Aorta (tissue), 5 donors: ENCODE data around the gene ERC2. TPM values are rescaled to one million over a fixed set of nuclear protein-coding genes. Genes with fewer than 3 reads are reported as not detected.

ENCODE experiments used
- ATAC-seq: fragments of 200-7000 bp; cut with Tn5 transposase; one replicate; pipeline ENCODE4 v1.9.1; 2022; ENCODE audit warnings: moderate library complexity; ENCODE audit not compliant: low FRiP score
- DNase-seq, 2 donors: peaks; one replicate each; pipeline ENCODE4 v3.0.0-alpha.2; 2020
- H3K27ac ChIP-seq, 2 donors: one replicate each; pipeline ENCODE4 v1.5.1; 2013; ENCODE audit warnings: low read length in 2 of 2, mild to moderate bottlenecking in 2 of 2, moderate library complexity in 2 of 2, control low read depth in 1 of 2, inconsistent platforms in 1 of 2, low read depth in 1 of 2
- H3K27me3 ChIP-seq, 2 donors: one replicate each; pipeline ENCODE4 v1.6.1; 2013; ENCODE audit warnings: control low read depth in 1 of 2, low read length in 1 of 2, mild to moderate bottlenecking in 1 of 2, moderate library complexity in 1 of 2; ENCODE audit not compliant: insufficient read depth in 2 of 2, control insufficient read depth in 1 of 2
- H3K36me3 ChIP-seq, 2 donors: one replicate each; pipeline ENCODE4 v1.6.1; 2013; ENCODE audit warnings: control low read depth in 1 of 2, low read length in 1 of 2, mild to moderate bottlenecking in 1 of 2; ENCODE audit not compliant: insufficient read depth in 2 of 2, control insufficient read depth in 1 of 2
- H3K4me1 ChIP-seq, 2 donors: one replicate each; pipeline ENCODE4 v1.6.1; 2013; ENCODE audit warnings: low read length in 2 of 2, control low read depth in 1 of 2, mild to moderate bottlenecking in 1 of 2, moderate library complexity in 1 of 2; ENCODE audit not compliant: insufficient read depth in 2 of 2, control insufficient read depth in 1 of 2
- H3K4me3 ChIP-seq, 2 donors: one replicate each; pipeline ENCODE4 v1.5.1; 2013; ENCODE audit warnings: low read length in 2 of 2, control low read depth in 1 of 2, mild to moderate bottlenecking in 1 of 2
- H3K9me3 ChIP-seq: one replicate; pipeline ENCODE4 v1.6.1; 2013; ENCODE audit warnings: mild to moderate bottlenecking, low read length; ENCODE audit not compliant: control insufficient read depth
- WGBS, 2 donors: extraction: QIAGEN DNeasy Blood & Tissue Kit; methylation state at CpG; one replicate each; pipeline ENCODE4 v1.1.7; 2013; 5-methylcytosine and 5-hydroxymethylcytosine counted together
- intact Hi-C, 2 donors: fragments of 100-400 bp; cut with DNase I; formaldehyde crosslinking; loops; one replicate each; pipeline versions ENCODE4 v1.14.2 to v1.15.0; 2022
- polyA plus RNA-seq, 2 donors: library from polyadenylated mRNA; stranded (reverse); fragments of 200-250 nt; gene quantifications; one replicate each; pipeline ENCODE4 v1.2.3, GENCODE V29; 2013
- total RNA-seq, 2 donors: library from RNA; stranded (reverse); fragmentation: NEBNext Ultra II Directional; extraction: Animal tissue kit (Norgen Biotek cat#: 25700); gene quantifications; one replicate each; pipeline ENCODE4 v1.2.1, GENCODE V29; 2021
- donor health status: healthy with polysubstance abuse.
- donor health status: Bipolar disorder and iron deficiency.
- donor health status: DM: no; HTN: no; CAD: no.
- donor health status: DM: no; HTN: no; CAD: no.
- donor health status: DM: yes; HTN: yes; CAD: no.

Gene ERC2
- total and polyA plus RNA-seq, 4 donors, result 0.27 to 0.55 TPM; not detected in 2

DNA sequence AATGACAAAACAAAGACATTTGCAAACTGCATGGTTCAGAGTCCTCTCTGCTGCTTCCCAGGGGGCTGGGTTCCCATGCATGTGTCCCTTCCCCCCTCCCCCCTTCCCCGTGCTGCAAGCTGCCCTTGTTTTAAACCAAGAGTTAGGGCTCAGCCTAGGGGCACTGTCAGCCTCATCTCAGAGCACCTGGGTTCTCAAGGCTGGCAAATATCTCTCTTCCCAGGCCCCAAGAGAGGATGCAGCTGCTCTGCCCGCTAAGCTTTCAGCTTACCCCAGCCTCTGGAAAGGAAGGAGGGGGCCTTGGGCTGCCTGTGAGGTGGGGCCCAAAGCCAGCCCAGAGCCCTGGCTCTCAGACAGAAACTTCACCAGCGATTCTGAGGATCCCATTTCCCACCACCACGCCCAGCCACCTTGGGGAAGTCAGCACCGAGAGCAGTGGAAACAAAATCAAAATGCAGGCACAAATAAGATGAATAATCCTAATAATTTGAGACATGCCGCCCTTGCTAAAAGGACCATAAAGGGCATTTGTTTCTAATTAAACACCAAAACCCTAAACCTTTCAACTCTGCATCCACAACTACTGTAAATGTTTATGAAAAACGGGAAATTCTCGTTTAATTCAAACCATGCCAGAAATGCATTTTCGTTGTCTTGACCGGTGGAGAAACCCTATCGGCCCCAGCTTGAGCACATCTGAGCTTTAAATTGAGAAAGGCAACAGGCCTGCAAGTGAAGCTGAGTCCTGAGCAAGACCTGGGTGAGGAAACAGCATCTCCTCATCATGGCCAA, 913.4 kb downstream of the ERC2 start:
- H3K9me3 ChIP-seq, result no peaks in the 10 kb centered on the region
- no peak for ATAC-seq
- intact Hi-C loops, result no loop called here

DNA sequence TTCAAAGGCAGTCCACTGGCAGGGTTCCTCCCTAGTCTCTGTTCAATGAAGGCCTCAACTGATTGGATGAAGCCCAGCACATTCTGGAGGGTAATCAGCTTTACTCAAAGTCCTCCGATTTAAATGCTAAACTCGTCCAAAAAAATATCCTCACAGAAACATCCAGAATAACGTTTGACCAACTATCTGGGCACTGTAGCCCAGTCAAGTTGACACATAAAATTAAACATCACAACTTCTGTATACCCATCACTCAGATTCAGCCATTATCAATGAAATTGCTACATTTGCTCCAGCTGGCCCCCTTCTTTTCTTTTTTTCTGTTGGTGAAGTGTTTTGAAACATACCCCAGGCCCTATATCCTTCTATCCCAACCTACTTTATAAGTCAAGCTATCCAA, 916.6 kb downstream of the ERC2 start:
- intact Hi-C loops, result no loop called here
- H3K9me3 ChIP-seq, result no peaks in the 10 kb centered on the region
- WGBS, 2 donors, result 92% methylated on average over 3 of the region's 3 CpGs
- H3K27me3 ChIP-seq, result no peaks in the 10 kb centered on the region
- no peak for DNase-seq
- H3K36me3 ChIP-seq, result no peaks in the 10 kb centered on the region
- no peak overlapping the region for H3K27ac ChIP-seq
- no peak overlapping the region for H3K4me3 ChIP-seq
- H3K4me1 ChIP-seq, result no peaks in the 10 kb centered on the region
- ATAC-seq, result no peak

More for the DNA sequence above, 913.4 kb downstream of the ERC2 start:
- Histone ChIP-seq H3K4me3 (no peak overlapping the region), H3K27me3 (no peaks in the 10 kb centered on the region), H3K36me3 (no peaks in the 10 kb centered on the region), H3K27ac (no peak overlapping the region), H3K4me1 (no peaks in the 10 kb centered on the region)
- DNase-seq, result no peak
- WGBS, 2 donors, result 86 to 91% methylated on average over 11 of the region's 11 CpGs

DNA sequence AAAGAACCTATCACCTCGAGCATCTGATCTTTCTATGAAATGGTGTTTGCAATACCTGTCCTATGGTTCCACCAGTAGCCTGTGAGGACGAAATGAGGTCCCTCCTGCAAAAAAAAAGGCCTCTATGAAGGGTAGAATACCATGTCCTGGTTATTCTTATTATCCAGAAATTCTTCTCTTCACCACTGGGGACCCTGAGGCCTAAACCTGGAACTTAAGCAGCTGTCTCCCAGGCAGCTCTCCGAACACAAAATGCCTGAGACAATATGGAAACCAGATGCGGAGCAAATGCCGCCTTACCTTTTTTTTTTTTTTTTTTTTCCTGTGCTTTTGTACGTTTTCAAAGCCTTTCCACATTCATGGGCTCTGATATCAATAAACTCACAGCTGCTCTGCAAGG, 919.1 kb downstream of the ERC2 start:
- ATAC-seq, result no peak
- Histone ChIP-seq H3K27me3 (no peaks in the 10 kb centered on the region), H3K36me3 (no peaks in the 10 kb centered on the region), H3K4me3 (no peak overlapping the region), H3K9me3 (no peaks in the 10 kb centered on the region), H3K4me1 (no peaks in the 10 kb centered on the region), H3K27ac (no peak overlapping the region)
- no peak for DNase-seq
- WGBS, 2 donors, result 79 to 80% methylated on average over 6 of the region's 6 CpGs
- intact Hi-C loops, result no loop called here

DNA sequence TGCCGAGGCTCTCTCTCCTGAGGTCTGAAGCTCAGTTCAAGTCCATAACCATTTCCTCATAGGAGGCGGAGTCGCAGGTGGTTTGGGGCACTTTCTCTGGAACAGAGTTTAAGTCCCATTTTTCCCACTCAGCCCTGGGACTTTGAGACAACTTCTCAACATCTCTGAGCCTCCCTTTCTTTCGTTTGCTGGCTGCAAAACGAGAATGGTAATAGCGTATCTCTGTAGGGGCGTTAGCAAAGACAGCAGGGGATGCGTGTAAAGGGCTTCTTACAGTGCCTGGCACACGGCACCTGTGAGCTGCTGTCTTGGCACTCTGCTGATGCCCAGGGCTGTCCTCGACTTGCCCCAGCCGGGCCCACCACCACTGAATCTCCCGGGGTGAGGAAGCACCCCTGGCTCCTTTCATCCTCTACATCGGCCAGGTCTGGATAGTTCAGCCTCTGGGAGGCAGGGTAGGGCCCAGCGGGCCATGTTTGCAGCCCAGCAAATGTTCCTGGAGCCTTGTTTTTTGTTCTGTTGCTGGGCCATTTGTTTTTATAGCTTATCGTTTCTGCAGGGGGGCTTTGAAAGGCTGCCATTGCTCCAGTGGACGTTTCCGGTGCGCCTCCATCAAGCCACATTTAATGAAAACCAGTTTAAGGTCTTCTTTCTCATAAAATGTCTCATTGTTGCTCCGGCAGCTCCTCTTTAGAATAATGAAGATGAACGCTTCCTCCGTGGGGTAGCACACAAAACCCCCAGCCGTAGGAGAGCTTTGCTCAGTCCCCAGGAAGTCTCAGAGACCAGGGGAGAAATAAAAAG, 921.2 kb downstream of the ERC2 start:
- Histone ChIP-seq H3K27ac (no peak overlapping the region), H3K4me3 (no peak overlapping the region), H3K36me3 (no peaks in the 10 kb centered on the region), H3K4me1 (no peaks in the 10 kb centered on the region), H3K27me3 (no peaks in the 10 kb centered on the region), H3K9me3 (no peaks in the 10 kb centered on the region)
- DNase-seq, result no peak
- intact Hi-C loops, result no loop called here
- WGBS, 2 donors, result 76 to 77% methylated on average over 22 of the region's 22 CpGs
- no peak for ATAC-seq

DNA sequence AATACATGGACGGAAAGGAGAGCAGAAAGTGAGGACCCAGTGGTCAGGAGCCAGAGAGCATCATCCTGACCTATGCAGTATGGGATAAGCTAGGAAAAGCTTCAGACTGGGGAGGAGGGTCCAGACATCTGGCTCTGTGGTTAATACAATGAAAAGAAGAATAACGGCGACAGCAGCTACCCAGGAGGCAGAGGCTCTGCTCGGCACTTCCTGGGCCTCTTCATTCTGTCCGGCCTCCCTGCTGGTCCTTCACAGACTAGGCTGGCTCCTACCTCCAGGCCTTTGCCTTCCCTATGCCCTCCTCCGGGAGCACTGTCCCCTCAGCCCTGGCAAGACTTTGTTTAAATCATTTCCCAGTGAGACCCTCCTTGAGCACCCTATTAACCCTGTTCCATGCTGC, 922.3 kb downstream of the ERC2 start:
- WGBS, 2 donors, result 83 to 89% methylated on average over 6 of the region's 6 CpGs
- no peak for ATAC-seq
- intact Hi-C loops, result no loop called here

DNA sequence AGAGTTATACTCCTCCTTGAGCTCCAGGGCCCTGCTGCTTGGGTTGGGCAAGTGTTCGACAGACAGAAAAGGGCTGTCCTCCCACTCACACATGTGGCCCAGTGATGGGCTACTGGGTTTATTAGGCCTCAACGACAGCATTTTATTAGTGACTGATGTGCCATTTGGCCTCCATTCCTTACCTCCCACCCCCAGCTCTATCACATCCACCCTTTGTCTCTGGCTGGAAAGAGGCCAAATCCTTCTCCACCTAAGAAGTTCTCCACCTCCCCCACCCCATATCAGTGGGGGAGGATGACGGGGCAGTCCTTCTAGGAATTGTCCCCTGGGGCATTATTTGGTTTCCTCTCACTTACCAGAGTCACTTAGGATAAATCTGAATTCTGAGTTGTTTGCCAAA, 924.0 kb downstream of the ERC2 start:
- Histone ChIP-seq H3K27ac (no peak overlapping the region), H3K4me3 (no peak overlapping the region), H3K27me3 (no peaks in the 10 kb centered on the region), H3K36me3 (no peaks in the 10 kb centered on the region), H3K9me3 (no peaks in the 10 kb centered on the region), H3K4me1 (peaks cover 2 to 3% of the 10 kb centered on the region in 2 donors)
- intact Hi-C loops, result no loop called here
- DNase-seq (no peak), ATAC-seq (no peak)
- WGBS, 2 donors, result 50 to 78% methylated on average over 3 of the region's 3 CpGs

More for the DNA sequence above, 922.3 kb downstream of the ERC2 start:
- Histone ChIP-seq H3K4me3 (no peak overlapping the region), H3K4me1 (peaks cover under 1% of the 10 kb centered on the region in 2 donors), H3K9me3 (no peaks in the 10 kb centered on the region), H3K27ac (no peak overlapping the region), H3K36me3 (no peaks in the 10 kb centered on the region), H3K27me3 (no peaks in the 10 kb centered on the region)
- no peak for DNase-seq

DNA sequence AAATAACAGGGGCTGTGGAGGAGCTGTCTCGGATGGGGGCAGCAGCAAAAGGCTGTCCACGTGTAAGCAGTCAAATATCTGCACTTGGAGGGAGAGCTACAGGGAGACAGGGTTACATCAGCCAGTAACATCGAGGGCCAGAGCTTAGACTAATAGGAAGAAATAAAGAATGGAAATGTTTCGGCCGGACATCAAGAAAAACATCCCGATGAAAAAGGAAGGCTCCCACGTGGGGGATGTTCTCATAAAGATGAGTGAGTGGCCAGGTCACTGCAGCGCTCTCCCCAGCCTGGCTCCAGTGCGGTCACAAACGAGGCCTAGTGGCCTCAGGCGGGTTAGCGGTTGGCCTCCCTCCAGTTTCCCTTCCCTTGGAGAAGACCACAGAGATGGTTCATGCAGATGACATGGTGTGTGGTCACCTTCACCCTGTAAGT, 925.1 kb downstream of the ERC2 start:
- 85 to 91% methylated on average over 12 of the region's 12 CpGs for WGBS, 2 donors
- ATAC-seq, result no peak
- H3K27me3 ChIP-seq, result no peaks in the 10 kb centered on the region
- H3K36me3 ChIP-seq, result no peaks in the 10 kb centered on the region
- H3K9me3 ChIP-seq, result no peaks in the 10 kb centered on the region
- no peak overlapping the region for H3K27ac ChIP-seq
- no peak for DNase-seq
- peaks cover 2 to 3% of the 10 kb centered on the region in 2 donors for H3K4me1 ChIP-seq
- H3K4me3 ChIP-seq, result no peak overlapping the region
- intact Hi-C loops, result no loop called here

DNA sequence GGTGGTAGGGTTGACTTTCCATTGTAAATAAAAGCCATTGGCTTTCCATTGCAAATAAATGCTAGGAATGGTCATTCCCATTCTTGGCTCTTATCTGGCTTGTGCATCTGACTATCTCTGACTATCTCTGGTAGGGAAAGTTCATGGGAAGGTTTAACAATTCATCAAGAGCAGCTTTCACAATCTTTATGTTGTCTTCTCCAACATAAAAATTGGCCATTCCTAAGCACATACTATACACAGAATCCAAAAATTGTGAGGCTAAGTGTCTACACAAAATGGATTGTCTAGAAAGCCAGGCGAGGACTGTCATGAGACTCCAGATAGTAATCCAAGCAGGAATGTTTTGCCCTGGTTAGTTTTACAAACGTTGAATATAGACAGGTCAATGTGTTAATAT, 926.8 kb downstream of the ERC2 start:
- H3K4me1 ChIP-seq, result peaks cover 2 to 3% of the 10 kb centered on the region in 2 donors
- intact Hi-C loops, result no loop called here
- ATAC-seq, result peak; percentile 4
- DNase-seq, result no peak
- H3K4me3 ChIP-seq, result no peak overlapping the region
- no peaks in the 10 kb centered on the region for H3K27me3 ChIP-seq
- no peak overlapping the region for H3K27ac ChIP-seq
- no peaks in the 10 kb centered on the region for H3K36me3 ChIP-seq
- no peaks in the 10 kb centered on the region for H3K9me3 ChIP-seq
- WGBS, 2 donors, result 7 to 10% methylated on average over 2 of the region's 2 CpGs
